HG02678 (cell line): ENCODE measurements around the gene PLA2G4E.
A peak's percentile ranks its signal among the peaks of the same experiment; 100 is the strongest.

Experiments used
- ATAC-seq: cut with Tn5 transposase; IDR thresholded peaks from one replicate; pipeline ENCODE4 v1.9.1; 2021; ENCODE audit warnings: mild to moderate bottlenecking, moderate library complexity; ENCODE audit not compliant: unreplicated experiment

Gene PLA2G4E

GRCh38 chr15:41994171-41994650 is 26.6 kb downstream of the PLA2G4E start:
- no peak for ATAC-seq

- ATAC-seq, result no peak
Observed at GRCh38 chr15:41993472-41994170, 27.2 kb downstream of the PLA2G4E start.

GRCh38 chr15:41992803-41993190 is 28.0 kb downstream of the PLA2G4E start:
- no peak for ATAC-seq

- ATAC-seq, result no peak
Observed at GRCh38 chr15:41992151-41992802, 28.6 kb downstream of the PLA2G4E start.

- no peak for ATAC-seq
Observed at GRCh38 chr15:41990691-41991090, 30.2 kb downstream of the PLA2G4E start.

- ATAC-seq, result no peak
Observed at GRCh38 chr15:41990243-41990605, 30.6 kb downstream of the PLA2G4E start.

GRCh38 chr15:41989573-41990242 is 31.1 kb downstream of the PLA2G4E start:
- ATAC-seq, result peak; percentile 66

- no peak for ATAC-seq
Observed at GRCh38 chr15:41988896-41989572, 31.8 kb downstream of the PLA2G4E start.

GRCh38 chr15:41987925-41988275 is 32.9 kb downstream of the PLA2G4E start:
- ATAC-seq, result no peak

GRCh38 chr15:41987246-41987924 is 33.5 kb downstream of the PLA2G4E start:
- ATAC-seq, result no peak

GRCh38 chr15:41985236-41986160 is 35.3 kb downstream of the PLA2G4E start:
- no peak for ATAC-seq

GRCh38 chr15:41984622-41985021 is 36.2 kb downstream of the PLA2G4E start:
- ATAC-seq, result no peak

GRCh38 chr15:41983621-41984571 is 36.9 kb downstream of the PLA2G4E start:
- ATAC-seq, result no peak

GRCh38 chr15:41983221-41983620 is 37.6 kb downstream of the PLA2G4E start:
- no peak for ATAC-seq

- ATAC-seq, result no peak
Observed at GRCh38 chr15:41982133-41982930, 38.5 kb downstream of the PLA2G4E start.

- ATAC-seq, result no peak
Observed at GRCh38 chr15:41981371-41982132, 39.3 kb downstream of the PLA2G4E start.

- ATAC-seq, result no peak
Observed at GRCh38 chr15:41980654-41981323, 40.1 kb downstream of the PLA2G4E start.
